WTC11 (cell line): ENCODE results near the gene CNTNAP2. TPM values are rescaled to one million over a fixed set of nuclear protein-coding genes. Genes with fewer than 3 reads are reported as not detected.

Experiments
- ATAC-seq: fragments of 200-7000 bp; cut with Tn5 transposase; 2 replicates; pipeline ENCODE4 v1.10.0; 2021; ENCODE audit warnings: mild to moderate bottlenecking, moderate library complexity
- CTCF ChIA-PET: fragments of 300-600 bp; sonication (Branson Sonifier 250); formaldehyde crosslinking; loops from one replicate; lab custom pipeline; 2021; ENCODE audit warnings: antibody characterized with exemption; lab: Charles Lee
- POLR2A ChIA-PET: fragments of 350-600 bp; sonication (Branson Sonifier 250); formaldehyde crosslinking; loops from one replicate; lab custom pipeline; 2021; ENCODE audit warnings: antibody characterized with exemption; lab: Charles Lee
- DNase-seq: peaks from one replicate; pipeline ENCODE4 v3.0.0; 2021; ENCODE audit warnings: low spot score
- H3K27ac Mint-ChIP-seq: 2 replicates; pipeline ENCODE4 v1.8.0; 2021; ENCODE audit warnings: mixed read lengths
- H3K27me3 Mint-ChIP-seq: 2 replicates; pipeline ENCODE4 v1.8.0; 2021; ENCODE audit warnings: low read depth, mild to moderate bottlenecking, moderate library complexity, mixed read lengths
- H3K36me3 Mint-ChIP-seq: 2 replicates; pipeline ENCODE4 v1.8.0; 2021; ENCODE audit warnings: mixed read lengths
- H3K4me1 Mint-ChIP-seq: 2 replicates; pipeline ENCODE4 v1.8.0; 2022; ENCODE audit warnings: mixed read lengths
- H3K4me3 Mint-ChIP-seq: 2 replicates; pipeline ENCODE4 v1.8.0; 2021; ENCODE audit warnings: mild to moderate bottlenecking, moderate library complexity, mixed read lengths
- H3K9me3 Mint-ChIP-seq: 2 replicates; pipeline ENCODE4 v1.8.0; 2021; ENCODE audit warnings: mixed read lengths
- ATF6 ChIP-seq: sonication (generic); formaldehyde crosslinking; IDR thresholded peaks from 2 replicates; pipeline ENCODE4 v1.8.1; 2023; ENCODE audit warnings: mild to moderate bottlenecking, missing genetic modification reagents
- FOXP1 ChIP-seq: sonication (generic); formaldehyde crosslinking; IDR thresholded peaks from 2 replicates; pipeline ENCODE4 v1.8.0; 2022; ENCODE audit warnings: missing genetic modification reagents, mild to moderate bottlenecking, moderate library complexity, borderline replicate concordance
- HMGA2 ChIP-seq: fragments of 250-450 bp; sonication (Bioruptor Pico); IDR thresholded peaks from 2 replicates; pipeline ENCODE4 v1.4.0; 2021; ENCODE audit warnings: mild to moderate bottlenecking, moderate library complexity
- MLX ChIP-seq: sonication (generic); formaldehyde crosslinking; IDR thresholded peaks from 2 replicates; pipeline ENCODE4 v1.8.1; 2023; ENCODE audit warnings: mild to moderate bottlenecking, missing genetic modification reagents, moderate library complexity
- MYBL2 ChIP-seq: sonication (generic); formaldehyde crosslinking; IDR thresholded peaks from 2 replicates; pipeline ENCODE4 v1.8.1; 2023; ENCODE audit warnings: mild to moderate bottlenecking, moderate library complexity, missing genetic modification reagents
- NFYB ChIP-seq: sonication (generic); formaldehyde crosslinking; conservative IDR thresholded peaks from 2 replicates; pipeline ENCODE4 v1.8.0; 2022; ENCODE audit warnings: low read depth, missing genetic modification reagents
- PRDM15 ChIP-seq: sonication (generic); formaldehyde crosslinking; IDR thresholded peaks from 2 replicates; pipeline ENCODE4 v1.8.0; 2022; ENCODE audit warnings: missing genetic modification reagents
- SP1 ChIP-seq: sonication (generic); formaldehyde crosslinking; conservative IDR thresholded peaks from 2 replicates; pipeline ENCODE4 v1.8.1; 2022; ENCODE audit warnings: missing genetic modification reagents
- TCF7 ChIP-seq: sonication (generic); formaldehyde crosslinking; IDR thresholded peaks from 2 replicates; pipeline ENCODE4 v1.8.0; 2022; ENCODE audit warnings: mild to moderate bottlenecking, low read depth, missing genetic modification reagents, moderate library complexity
- total RNA-seq: library from RNA; stranded (reverse); gene quantifications from 3 replicates; pipeline ENCODE4 v1.2.3, GENCODE V29; 2021
- TF ChIP-seq, protein P1 (sequence below): sonication (generic); formaldehyde crosslinking; IDR thresholded peaks from 2 replicates; pipeline ENCODE4 v1.8.1; 2022; ENCODE audit warnings: mild to moderate bottlenecking, moderate library complexity, missing genetic modification reagents
- TF ChIP-seq, protein P2 (sequence below): fragments of 200-600 bp; IDR thresholded peaks from 2 replicates; pipeline ENCODE4 v1.8.0; 2022; ENCODE audit warnings: antibody characterized with exemption
- TF ChIP-seq, protein P3 (sequence below): sonication (generic); formaldehyde crosslinking; IDR thresholded peaks from 2 replicates; pipeline ENCODE4 v1.8.0; 2022; ENCODE audit warnings: mild to moderate bottlenecking, missing genetic modification reagents

The CNTNAP2 gene
- total RNA-seq, 1 experiment from 2014 or later: 63.8 TPM

DNA sequence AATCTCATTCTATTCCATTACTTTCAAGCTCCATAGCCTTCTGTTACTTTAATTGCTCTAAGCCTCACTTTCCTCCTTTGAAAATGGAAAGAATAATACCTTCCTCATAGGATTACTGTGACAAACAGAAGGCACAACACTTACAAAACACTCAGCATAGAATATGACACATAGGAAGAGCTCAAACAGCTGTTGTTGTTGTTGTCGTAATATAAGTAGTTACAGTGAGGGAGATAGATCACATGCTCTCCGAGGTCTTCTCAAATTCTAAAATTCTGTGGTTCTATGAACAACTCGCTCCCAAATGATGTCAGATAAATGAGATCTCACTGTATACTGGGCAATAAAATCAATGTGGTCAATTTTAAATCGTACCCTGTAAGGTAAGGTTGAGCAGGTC lies 1424.7 kb downstream of the CNTNAP2 start:
- peaks cover 38% of the 10 kb centered on the region for H3K36me3 Mint-ChIP-seq
- H3K4me3 Mint-ChIP-seq: no peak overlapping the region
- ChIA-PET POLR2A (no interaction called here), CTCF (no interaction called here)
- DNase-seq (no peak), ATAC-seq (no peak)
- no peak for TF ChIP-seq SP1 (CRISPR knock-in tag)
- no peak for TF ChIP-seq FOXP1
- no peak for TF ChIP-seq TCF7 (CRISPR knock-in tag)
- TF ChIP-seq MYBL2: no peak
- no peak for TF ChIP-seq PRDM15 (CRISPR knock-in tag)
- TF ChIP-seq, protein P1, sequence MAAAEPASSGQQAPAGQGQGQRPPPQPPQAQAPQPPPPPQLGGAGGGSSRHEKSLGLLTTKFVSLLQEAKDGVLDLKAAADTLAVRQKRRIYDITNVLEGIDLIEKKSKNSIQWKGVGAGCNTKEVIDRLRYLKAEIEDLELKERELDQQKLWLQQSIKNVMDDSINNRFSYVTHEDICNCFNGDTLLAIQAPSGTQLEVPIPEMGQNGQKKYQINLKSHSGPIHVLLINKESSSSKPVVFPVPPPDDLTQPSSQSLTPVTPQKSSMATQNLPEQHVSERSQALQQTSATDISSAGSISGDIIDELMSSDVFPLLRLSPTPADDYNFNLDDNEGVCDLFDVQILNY (CRISPR knock-in tag): no peak
- no peak for TF ChIP-seq NFYB (CRISPR knock-in tag)
- no peak overlapping the region for H3K27ac Mint-ChIP-seq
- peaks cover 62% of the 10 kb centered on the region for H3K9me3 Mint-ChIP-seq
- no peaks in the 10 kb centered on the region for H3K27me3 Mint-ChIP-seq
- H3K4me1 Mint-ChIP-seq: 0 out of 2 replicates have a peak, but pooled peaks cover 2% of the 10 kb centered on the region

GRCh38 chr7:147547252-147547897 lies 1430.8 kb downstream of the CNTNAP2 start:
- DNase-seq: peak; percentile 61
- no peak overlapping the region for H3K27ac Mint-ChIP-seq
- no peaks in the 10 kb centered on the region for H3K27me3 Mint-ChIP-seq
- POLR2A ChIA-PET: no interaction called here
- ATAC-seq: peak; percentile 98
- TF ChIP-seq MLX (CRISPR knock-in tag): no peak
- TF ChIP-seq, protein P2, sequence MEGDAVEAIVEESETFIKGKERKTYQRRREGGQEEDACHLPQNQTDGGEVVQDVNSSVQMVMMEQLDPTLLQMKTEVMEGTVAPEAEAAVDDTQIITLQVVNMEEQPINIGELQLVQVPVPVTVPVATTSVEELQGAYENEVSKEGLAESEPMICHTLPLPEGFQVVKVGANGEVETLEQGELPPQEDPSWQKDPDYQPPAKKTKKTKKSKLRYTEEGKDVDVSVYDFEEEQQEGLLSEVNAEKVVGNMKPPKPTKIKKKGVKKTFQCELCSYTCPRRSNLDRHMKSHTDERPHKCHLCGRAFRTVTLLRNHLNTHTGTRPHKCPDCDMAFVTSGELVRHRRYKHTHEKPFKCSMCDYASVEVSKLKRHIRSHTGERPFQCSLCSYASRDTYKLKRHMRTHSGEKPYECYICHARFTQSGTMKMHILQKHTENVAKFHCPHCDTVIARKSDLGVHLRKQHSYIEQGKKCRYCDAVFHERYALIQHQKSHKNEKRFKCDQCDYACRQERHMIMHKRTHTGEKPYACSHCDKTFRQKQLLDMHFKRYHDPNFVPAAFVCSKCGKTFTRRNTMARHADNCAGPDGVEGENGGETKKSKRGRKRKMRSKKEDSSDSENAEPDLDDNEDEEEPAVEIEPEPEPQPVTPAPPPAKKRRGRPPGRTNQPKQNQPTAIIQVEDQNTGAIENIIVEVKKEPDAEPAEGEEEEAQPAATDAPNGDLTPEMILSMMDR: peak; percentile 59; the same call in 1 of the 2 replicates
- TF ChIP-seq, all 79 proteins: peak for 1
- H3K4me1 Mint-ChIP-seq: no peaks in the 10 kb centered on the region
- H3K4me3 Mint-ChIP-seq: no peak overlapping the region
- H3K9me3 Mint-ChIP-seq: peaks cover 53% of the 10 kb centered on the region
- peaks cover 33% of the 10 kb centered on the region for H3K36me3 Mint-ChIP-seq
- CTCF ChIA-PET: interaction anchor here (0.7 to 1.5 kb wide), 12 partner anchors 13 to 695 kb away, joined by 3 to 9 read pairs (median 5); no protein-coding TSS in a partner anchor

GRCh38 chr7:147556317-147556716 lies 1439.7 kb downstream of the CNTNAP2 start:
- no peak overlapping the region for H3K27ac Mint-ChIP-seq

More at GRCh38 chr7:147556317-147556716, 1439.7 kb downstream of the CNTNAP2 start:
- H3K27me3 Mint-ChIP-seq: no peaks in the 10 kb centered on the region
- DNase-seq: no peak
- H3K36me3 Mint-ChIP-seq: no peaks in the 10 kb centered on the region
- ATAC-seq: no peak
- ChIA-PET CTCF (no interaction called here), POLR2A (no interaction called here)
- H3K4me1 Mint-ChIP-seq: peaks cover 10% of the 10 kb centered on the region
- no peak overlapping the region for H3K4me3 Mint-ChIP-seq
- TF ChIP-seq ATF6 (CRISPR knock-in tag) (no peak), HMGA2 (CRISPR knock-in tag) (0 out of 2 replicates have a peak, but pooled peaks have one; percentile 11)
- TF ChIP-seq, protein P3, sequence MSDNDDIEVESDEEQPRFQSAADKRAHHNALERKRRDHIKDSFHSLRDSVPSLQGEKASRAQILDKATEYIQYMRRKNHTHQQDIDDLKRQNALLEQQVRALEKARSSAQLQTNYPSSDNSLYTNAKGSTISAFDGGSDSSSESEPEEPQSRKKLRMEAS (CRISPR knock-in tag): no peak
- TF ChIP-seq, all 79 proteins: peak for 1
- H3K9me3 Mint-ChIP-seq: peaks cover 4% of the 10 kb centered on the region; the same call in 1 of the 2 replicates
